ENCODE results near the gene STX4.

STX4 gene, protein sequence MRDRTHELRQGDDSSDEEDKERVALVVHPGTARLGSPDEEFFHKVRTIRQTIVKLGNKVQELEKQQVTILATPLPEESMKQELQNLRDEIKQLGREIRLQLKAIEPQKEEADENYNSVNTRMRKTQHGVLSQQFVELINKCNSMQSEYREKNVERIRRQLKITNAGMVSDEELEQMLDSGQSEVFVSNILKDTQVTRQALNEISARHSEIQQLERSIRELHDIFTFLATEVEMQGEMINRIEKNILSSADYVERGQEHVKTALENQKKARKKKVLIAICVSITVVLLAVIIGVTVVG

DNA sequence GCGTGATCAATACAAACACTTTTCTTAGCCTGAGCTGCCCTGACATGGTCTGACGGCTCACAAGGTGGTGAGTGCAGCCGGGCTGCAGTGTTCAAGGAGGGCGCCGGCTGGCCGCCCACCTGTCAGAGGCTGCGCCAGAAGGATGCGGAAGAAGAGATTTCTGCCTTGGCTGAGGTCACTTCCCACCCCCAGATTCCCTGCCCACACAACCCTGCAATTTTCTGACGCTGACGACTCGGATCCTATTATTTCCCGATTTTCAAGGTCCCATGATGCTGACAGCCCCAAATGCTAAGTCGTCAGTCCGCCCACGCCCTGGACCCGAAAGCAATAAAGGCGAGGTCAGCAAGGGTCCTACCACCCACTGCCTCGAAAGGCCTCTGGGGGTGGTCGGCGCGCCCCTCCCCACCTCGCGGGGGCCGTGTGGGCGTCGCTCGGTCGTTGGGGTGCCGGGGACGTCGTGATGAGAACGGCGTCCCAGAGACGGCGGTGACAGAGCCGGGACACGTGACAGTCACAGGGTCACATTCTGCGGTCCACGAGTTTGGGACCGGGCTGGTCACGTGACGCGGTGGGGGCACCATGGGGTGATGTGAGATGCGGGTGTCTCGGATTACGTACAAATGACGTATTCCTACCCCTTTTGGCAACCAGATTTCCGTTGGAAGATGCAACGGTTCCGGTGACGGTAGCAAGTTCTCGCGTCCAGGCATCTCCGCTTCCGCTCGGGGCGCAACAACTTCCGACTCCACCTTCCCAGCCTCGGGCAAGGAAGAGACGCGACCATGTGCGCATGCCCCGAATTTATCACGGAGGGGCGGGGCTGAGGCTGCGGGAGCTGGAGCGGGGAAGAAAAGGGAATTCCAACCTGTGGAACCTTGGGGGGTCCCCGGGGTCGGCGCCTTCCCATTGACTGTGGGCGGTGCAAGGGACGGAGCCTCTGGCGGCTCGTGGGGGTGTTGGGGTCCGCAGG lies at the start of gene STX4:
Gene STX4 (plus strand): TSS at position 823 of the 973 bp plus-strand sequence. CDS start 248 bp downstream, outside the sequence.
- DNase-seq = peak; percentile 65

- no peak for DNase-seq
Measured at GRCh38 chr16:30983898-30984610, 49.3 kb upstream of the STX4 start.

GRCh38 chr16:30984669-30985400 lies 48.5 kb upstream of the STX4 start, which contains the start of gene HSD3B7:
TSS of gene HSD3B7 (plus strand) at chr16:30985207. CDS start at chr16:30985659, 452 bp downstream.
- DNase-seq = no peak

DNA sequence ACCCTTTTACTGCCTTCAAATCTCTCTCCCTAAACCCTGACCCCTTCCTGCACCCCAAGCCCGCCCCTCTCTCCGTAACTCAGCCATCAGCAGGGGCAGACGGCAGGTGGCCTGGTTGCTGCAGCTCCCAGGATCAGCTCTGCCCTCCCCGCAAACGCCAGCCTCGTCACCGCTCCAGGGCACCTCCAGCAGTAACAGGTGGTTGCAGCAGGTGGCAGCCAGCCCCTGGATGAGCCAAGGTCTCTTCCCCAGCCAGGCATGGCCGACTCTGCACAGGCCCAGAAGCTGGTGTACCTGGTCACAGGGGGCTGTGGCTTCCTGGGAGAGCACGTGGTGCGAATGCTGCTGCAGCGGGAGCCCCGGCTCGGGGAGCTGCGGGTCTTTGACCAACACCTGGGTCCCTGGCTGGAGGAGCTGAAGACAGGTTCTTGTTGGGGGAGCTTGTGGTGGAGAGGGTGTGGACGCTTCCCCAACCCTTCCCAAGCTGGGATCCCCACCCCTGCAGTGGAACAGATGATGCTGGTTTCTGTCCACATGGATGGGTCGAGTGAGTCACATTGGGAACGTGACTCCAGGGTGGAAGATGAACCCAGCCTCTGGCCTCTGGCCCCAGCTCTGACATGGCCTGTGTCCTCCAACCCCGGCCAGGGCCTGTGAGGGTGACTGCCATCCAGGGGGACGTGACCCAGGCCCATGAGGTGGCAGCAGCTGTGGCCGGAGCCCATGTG lies 47.8 kb upstream of the STX4 start:
- DNase-seq = no peak

GRCh38 chr16:30986129-30986991 lies 47.0 kb upstream of the STX4 start:
- no peak for DNase-seq

DNA sequence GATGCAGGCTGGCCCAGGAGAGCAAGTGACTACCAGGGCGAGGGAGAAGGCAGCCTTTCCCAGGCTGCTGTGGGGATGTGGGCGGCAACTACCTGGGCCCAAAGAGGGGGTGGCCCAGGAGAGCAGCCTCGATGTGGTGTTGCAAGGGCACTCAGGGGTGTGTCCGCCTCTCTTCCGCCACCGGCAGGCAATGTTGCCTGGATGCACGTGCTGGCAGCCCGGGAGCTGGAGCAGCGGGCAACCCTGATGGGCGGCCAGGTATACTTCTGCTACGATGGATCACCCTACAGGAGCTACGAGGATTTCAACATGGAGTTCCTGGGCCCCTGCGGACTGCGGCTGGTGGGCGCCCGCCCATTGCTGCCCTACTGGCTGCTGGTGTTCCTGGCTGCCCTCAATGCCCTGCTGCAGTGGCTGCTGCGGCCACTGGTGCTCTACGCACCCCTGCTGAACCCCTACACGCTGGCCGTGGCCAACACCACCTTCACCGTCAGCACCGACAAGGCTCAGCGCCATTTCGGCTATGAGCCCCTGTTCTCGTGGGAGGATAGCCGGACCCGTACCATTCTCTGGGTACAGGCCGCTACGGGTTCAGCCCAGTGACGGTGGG lies 45.7 kb upstream of the STX4 start:
- no peak for DNase-seq

DNA sequence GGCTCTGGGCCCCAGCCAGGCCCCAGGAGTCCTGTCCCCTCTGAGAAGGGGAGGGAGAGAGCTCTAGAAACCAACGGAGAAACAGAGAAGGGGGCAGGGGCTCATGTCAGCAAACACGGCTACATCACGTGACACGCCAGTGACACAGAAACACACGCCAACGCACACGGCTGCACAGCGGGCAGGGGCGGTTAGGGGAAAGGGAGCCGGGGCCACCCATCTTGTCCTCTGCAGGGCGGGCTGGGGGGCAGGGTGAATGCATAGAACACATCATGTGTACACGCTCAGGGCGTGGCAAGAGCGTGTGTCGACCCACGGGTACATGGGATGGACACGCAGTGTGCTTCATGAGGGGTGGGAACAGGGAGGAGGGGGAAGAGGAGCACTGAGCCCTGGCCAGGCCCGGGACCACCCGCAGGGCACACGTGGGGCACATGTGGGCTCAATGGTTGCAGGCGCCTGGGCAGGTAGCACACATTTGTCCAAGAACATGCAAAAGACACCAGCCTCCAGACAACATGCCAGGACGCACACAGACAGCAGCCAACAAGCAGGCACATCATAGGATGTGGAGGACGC lies 43.8 kb upstream of the STX4 start:
- DNase-seq = no peak

DNA sequence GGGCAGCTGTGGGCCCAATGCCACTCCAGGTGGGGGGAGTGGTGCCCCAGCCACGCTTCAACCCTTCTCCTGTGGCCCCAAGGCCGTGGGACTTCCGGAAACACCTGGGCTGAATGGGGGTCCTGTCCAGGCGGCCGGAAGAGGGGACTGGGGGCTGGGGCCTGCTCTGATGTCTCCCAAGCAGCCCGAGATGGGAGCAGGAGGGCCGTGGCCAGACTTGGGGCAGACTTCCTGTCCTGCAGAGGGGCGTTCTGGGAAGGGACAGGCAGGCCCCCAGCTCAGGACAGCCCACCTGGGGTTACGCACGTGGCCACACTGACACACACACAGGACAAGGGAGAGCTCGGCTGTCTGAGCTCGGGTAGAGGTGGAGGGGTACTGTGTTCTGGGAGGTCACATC lies 43.3 kb upstream of the STX4 start:
- no peak for DNase-seq

DNA sequence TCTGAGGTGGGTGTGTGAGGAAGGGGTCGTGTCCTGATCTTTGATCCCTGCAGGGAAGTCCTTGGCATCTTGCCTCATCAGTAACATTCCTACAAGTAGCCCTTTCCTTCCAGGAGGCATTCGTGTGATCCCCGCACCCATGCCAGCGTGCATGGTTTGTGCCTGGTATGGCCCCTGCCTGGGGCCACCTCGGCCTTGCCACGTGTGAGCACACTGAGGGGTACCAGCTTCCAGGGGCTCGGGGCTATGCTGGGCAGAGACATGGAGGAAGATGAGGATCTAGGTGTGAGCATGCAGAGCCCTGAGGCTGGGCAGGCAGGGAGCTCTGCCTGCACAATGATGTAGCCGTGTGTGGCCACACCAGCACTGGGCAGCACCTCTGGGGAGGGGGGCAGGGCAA lies 42.3 kb upstream of the STX4 start:
- DNase-seq = no peak

DNA sequence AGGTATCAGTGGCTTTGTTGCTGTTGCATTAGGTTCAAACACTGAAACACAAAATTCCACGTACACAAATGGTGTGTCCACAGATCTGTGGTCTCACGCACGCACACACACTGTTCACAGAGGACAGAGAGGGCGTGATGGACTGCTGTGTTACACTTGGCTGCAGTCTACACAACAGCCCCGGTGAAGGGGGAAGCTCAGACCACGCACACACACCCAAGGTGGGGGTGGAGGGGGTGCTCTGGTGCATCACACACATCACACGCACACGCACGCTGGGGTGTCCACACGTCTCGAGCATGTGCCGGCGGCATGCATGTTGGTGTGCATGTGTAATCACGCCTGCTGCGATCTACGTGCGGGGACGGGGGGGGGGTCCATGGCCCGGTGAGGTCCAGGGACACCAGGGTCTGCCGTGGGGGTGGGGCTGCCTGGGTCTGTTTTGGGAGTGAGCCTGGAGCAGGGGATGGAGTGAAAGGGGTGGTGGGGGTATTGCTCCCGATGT lies 41.0 kb upstream of the STX4 start:
- no peak for DNase-seq

GRCh38 chr16:30992931-30993816 lies 40.2 kb upstream of the STX4 start:
- no peak for DNase-seq

DNA sequence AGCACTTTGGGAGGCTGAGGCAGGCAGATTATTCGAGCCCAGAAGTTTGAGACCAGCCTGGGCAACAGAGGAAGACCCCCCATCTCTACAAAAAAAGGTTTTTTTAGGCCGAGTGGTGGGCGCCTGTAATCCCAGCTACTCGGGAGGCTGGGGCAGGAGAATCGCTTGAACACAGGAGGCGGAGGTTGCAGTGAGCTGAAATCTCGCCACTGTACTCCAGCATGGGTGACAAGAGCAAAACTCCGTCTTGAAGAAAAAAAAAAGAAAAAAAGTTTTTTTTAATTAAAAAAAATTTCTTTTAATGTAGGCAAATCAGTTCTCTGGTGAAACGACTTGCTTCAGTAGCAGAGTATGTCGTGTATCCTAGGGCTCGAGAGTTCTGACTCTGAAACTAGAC lies 37.4 kb upstream of the STX4 start:
- DNase-seq = no peak

- no peak for DNase-seq
Measured at GRCh38 chr16:30996324-30996984, 36.9 kb upstream of the STX4 start.

DNA sequence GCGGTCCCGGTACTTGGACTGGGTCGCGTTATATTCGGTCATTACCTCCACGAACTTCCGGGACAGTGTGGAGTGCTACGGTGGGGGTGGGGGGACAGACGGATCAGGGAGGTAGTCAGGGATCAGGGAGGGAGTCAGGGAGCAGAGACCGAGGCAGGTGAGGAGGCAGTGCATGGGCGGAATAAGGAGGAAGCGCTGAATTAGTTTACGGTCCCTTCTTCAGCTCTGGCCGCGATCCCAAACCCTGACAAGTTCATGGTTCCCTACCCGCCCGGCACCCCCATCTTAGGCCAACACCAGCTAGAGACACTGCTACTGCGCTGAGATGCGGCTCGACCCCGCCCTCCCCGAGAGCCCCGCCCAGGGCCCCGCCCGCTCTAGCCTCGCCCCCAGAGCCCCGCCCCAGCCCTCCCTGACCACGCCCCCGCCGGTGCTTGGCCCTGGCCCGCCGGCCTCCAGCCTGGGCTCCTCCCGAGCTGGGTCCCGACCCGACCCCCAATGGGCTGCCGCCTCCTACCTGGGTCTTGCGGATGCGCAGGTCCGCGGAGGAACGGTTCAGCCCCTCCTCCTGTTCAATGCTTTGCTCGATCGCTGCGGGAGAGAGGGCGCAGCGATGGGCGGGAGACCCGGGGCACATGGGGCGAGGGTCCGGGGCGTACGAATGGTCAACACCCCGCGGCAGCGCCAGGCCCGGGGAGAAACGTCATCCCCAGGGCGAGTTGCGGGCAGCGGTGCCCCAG lies 36.2 kb upstream of the STX4 start:
- no peak for DNase-seq

- no peak for DNase-seq
Measured at GRCh38 chr16:30997725-30998711, 35.3 kb upstream of the STX4 start.
